Ectodermal cell (in vitro differentiated cells): Measurements from ENCODE around the gene XRCC1. TPM values are rescaled to one million over a fixed set of nuclear protein-coding genes. Genes with fewer than 3 reads are reported as not detected.

Experiments
- H3K27ac ChIP-seq: 2 replicates; pipeline ENCODE4 v1.7.0; 2013; ENCODE audit warnings: mild to moderate bottlenecking, low read depth, low read length; ENCODE audit not compliant: insufficient read depth, poor library complexity, severe bottlenecking
- H3K27me3 ChIP-seq: 2 replicates; pipeline ENCODE4 v1.7.0; 2013; ENCODE audit warnings: mild to moderate bottlenecking, low read length; ENCODE audit not compliant: insufficient read depth, control insufficient read depth, poor library complexity, severe bottlenecking
- H3K36me3 ChIP-seq: one replicate; pipeline ENCODE4 v1.7.0; 2013; ENCODE audit warnings: low read length; ENCODE audit not compliant: control insufficient read depth, insufficient read depth
- H3K4me1 ChIP-seq: one replicate; pipeline ENCODE4 v1.7.0; 2013; ENCODE audit warnings: low read length; ENCODE audit not compliant: control insufficient read depth, insufficient read depth
- H3K4me3 ChIP-seq: 2 replicates; pipeline ENCODE4 v1.7.0; 2013; ENCODE audit warnings: low read depth, low read length, control low read depth; ENCODE audit not compliant: insufficient read depth
- H3K9me3 ChIP-seq: 2 replicates; pipeline ENCODE4 v1.7.0; 2013; ENCODE audit warnings: mild to moderate bottlenecking, low read length, moderate library complexity; ENCODE audit not compliant: control insufficient read depth
- WGBS, 2 experiments: methylation state at CpG; one replicate each; pipeline ENCODE4 v1.1.7; 2013; ENCODE audit warnings: missing lambda C conversion rate in 2 of 2; 5-methylcytosine and 5-hydroxymethylcytosine counted together
- polyA plus RNA-seq, 4 experiments: library from polyadenylated mRNA; stranded (reverse); fragments of 50-300 nt; gene quantifications; one replicate each; pipeline ENCODE4 v1.2.3, GENCODE V29; 2013

The XRCC1 gene, protein sequence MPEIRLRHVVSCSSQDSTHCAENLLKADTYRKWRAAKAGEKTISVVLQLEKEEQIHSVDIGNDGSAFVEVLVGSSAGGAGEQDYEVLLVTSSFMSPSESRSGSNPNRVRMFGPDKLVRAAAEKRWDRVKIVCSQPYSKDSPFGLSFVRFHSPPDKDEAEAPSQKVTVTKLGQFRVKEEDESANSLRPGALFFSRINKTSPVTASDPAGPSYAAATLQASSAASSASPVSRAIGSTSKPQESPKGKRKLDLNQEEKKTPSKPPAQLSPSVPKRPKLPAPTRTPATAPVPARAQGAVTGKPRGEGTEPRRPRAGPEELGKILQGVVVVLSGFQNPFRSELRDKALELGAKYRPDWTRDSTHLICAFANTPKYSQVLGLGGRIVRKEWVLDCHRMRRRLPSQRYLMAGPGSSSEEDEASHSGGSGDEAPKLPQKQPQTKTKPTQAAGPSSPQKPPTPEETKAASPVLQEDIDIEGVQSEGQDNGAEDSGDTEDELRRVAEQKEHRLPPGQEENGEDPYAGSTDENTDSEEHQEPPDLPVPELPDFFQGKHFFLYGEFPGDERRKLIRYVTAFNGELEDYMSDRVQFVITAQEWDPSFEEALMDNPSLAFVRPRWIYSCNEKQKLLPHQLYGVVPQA
- polyA plus RNA-seq (2013, experiment 1 of 4) = 63.0 TPM
- 73.0 TPM for polyA plus RNA-seq (2013, experiment 2 of 4)
- 66.8 TPM for polyA plus RNA-seq (2013, experiment 3 of 4)
- 74.2 TPM for polyA plus RNA-seq (2013, experiment 4 of 4)

- WGBS, 2 experiments = 0 to 1% methylated on average over 49 to 50 of the region's 51 CpGs
- H3K27ac ChIP-seq = peak within 1 kb of the TSS; percentile 21
These were observed at the start of gene XRCC1, which contains the start of gene PINLYP for GRCh38 chr19:43575156-43575950. XRCC1 (minus strand) TSS chr19:43575527; CDS start chr19:43575458, 69 bp downstream. PINLYP (plus strand) TSS chr19:43575801; CDS start chr19:43577192, 1,391 bp downstream.

GRCh38 chr19:43624933-43625332 lies 49.6 kb upstream of the XRCC1 start:
- H3K4me3 ChIP-seq = no peak overlapping the region
- no peaks in the 10 kb centered on the region for H3K9me3 ChIP-seq
- peaks cover 12% of the 10 kb centered on the region for H3K36me3 ChIP-seq
- H3K4me1 ChIP-seq = peaks cover 4% of the 10 kb centered on the region
- WGBS, 2 experiments = 30 to 36% methylated on average over 30 of the region's 30 CpGs
- no peak overlapping the region for H3K27ac ChIP-seq
- no peaks in the 10 kb centered on the region for H3K27me3 ChIP-seq

More at GRCh38 chr19:43575156-43575950, at the start of gene XRCC1, which contains the start of gene PINLYP:
- Histone ChIP-seq H3K9me3 (no peaks in the 10 kb centered on the region), H3K4me1 (peaks cover 4% of the 10 kb centered on the region), H3K4me3 (peak within 1 kb of the TSS; percentile 82), H3K36me3 (no peaks in the 10 kb centered on the region), H3K27me3 (no peaks in the 10 kb centered on the region)

- 93 to 94% methylated on average over 35 of the region's 35 CpGs for WGBS, 2 experiments
- H3K4me3 ChIP-seq = no peak overlapping the region
- no peak overlapping the region for H3K27ac ChIP-seq
- peaks cover 4% of the 10 kb centered on the region for H3K4me1 ChIP-seq
- H3K9me3 ChIP-seq = no peaks in the 10 kb centered on the region
- no peaks in the 10 kb centered on the region for H3K27me3 ChIP-seq
- peaks cover 12% of the 10 kb centered on the region for H3K36me3 ChIP-seq
These were observed 48.8 kb upstream of the XRCC1 start for GRCh38 chr19:43623889-43624670.

GRCh38 chr19:43622956-43623355 lies 47.6 kb upstream of the XRCC1 start:
- Histone ChIP-seq H3K9me3 (no peaks in the 10 kb centered on the region), H3K27ac (no peak overlapping the region), H3K36me3 (peaks cover 12% of the 10 kb centered on the region), H3K4me1 (peaks cover 4% of the 10 kb centered on the region), H3K4me3 (no peak overlapping the region), H3K27me3 (no peaks in the 10 kb centered on the region)
- 100% methylated on average over 1 of the region's 1 CpG; no CpG with 5 or more reads in 1 of the 2 experiments for WGBS, 2 experiments

DNA sequence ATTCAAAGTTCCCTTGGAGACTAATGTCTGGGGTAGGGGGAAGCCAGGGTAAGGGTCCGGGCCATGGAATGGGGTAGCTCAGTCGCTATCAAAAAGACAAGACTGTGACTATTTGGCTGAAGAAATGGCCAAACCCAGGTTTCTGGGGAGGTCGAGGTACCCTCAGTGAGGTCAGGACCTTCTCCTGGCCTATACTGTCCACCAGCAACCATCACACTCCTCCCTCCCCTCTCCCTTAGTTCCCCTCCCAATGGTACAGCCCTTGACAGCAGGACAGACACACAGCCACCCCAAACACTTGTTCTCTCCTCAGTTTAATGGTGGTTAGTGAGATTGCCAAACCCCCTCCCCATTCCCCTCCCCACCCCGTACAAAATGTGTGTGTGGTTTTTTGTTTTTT lies 46.7 kb upstream of the XRCC1 start:
- Histone ChIP-seq H3K36me3 (peaks cover 12% of the 10 kb centered on the region), H3K27ac (no peak overlapping the region), H3K9me3 (no peaks in the 10 kb centered on the region), H3K4me1 (peaks cover 4% of the 10 kb centered on the region), H3K27me3 (no peaks in the 10 kb centered on the region), H3K4me3 (no peak overlapping the region)
- 77 to 81% methylated on average over 3 of the region's 4 CpGs for WGBS, 2 experiments

DNA sequence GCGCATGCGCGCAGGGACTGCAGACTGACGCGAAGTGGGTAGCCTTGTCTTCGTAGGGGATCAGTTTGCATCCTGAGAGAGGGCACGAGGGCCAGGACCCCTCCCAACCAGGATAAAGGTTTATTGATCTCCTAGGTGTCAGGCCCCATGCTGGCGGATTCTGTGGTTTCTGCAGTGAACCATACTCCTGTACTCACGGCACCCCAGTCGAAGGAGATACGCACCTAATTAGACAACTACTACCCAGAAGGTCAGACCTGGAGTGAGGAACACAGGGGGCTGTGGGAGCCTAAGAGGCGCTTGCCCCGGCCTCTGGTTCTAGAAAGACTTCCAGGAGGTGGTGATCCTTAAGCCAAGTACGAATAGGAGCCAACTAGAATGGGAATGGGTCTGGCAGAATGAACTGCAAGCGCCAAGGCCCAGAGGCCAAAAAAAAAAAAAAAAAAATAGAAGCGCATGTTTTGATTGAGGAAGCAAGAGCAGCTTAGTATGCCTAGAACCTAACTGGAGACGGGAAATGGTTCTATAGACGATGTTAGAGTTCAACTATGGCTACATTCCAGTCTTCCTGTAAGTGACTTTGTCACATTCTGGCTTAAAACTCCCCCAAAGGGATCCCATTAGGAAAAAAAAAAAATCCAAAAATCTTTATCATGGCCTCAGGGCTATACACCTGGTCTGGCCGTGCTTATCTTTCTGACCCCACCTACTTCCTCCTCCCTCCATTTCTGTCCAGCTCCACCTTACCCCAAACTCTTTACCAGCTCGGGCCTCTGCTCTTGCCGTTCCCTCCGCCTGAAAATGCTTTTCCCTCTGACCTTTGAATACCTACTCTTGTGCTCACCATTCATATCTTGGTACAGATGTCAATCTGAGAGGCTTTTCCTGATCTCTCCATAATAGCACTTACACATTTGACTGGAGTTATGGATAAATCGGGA lies 45.0 kb upstream of the XRCC1 start:
- peak overlapping the region; percentile 100 for H3K27ac ChIP-seq
- H3K4me1 ChIP-seq = peaks cover 4% of the 10 kb centered on the region
- no peaks in the 10 kb centered on the region for H3K9me3 ChIP-seq
- 53 to 54% methylated on average over 23 of the region's 23 CpGs for WGBS, 2 experiments
- peak overlapping the region; percentile 52 for H3K4me3 ChIP-seq
- H3K27me3 ChIP-seq = no peaks in the 10 kb centered on the region
- peaks cover 2% of the 10 kb centered on the region for H3K36me3 ChIP-seq

GRCh38 chr19:43619262-43620060 lies 44.1 kb upstream of the XRCC1 start, which contains the start of gene ZNF428:
ZNF428 (minus strand) TSS chr19:43619629; CDS start chr19:43614304, 5,325 bp downstream.
- Histone ChIP-seq H3K27ac (peak within 1 kb of the TSS; percentile 100), H3K4me1 (peaks cover 4% of the 10 kb centered on the region), H3K27me3 (no peaks in the 10 kb centered on the region), H3K36me3 (peaks cover 2% of the 10 kb centered on the region), H3K9me3 (no peaks in the 10 kb centered on the region), H3K4me3 (peak within 1 kb of the TSS; percentile 52)
- WGBS, 2 experiments = 0% methylated on average over 81 of the region's 81 CpGs

DNA sequence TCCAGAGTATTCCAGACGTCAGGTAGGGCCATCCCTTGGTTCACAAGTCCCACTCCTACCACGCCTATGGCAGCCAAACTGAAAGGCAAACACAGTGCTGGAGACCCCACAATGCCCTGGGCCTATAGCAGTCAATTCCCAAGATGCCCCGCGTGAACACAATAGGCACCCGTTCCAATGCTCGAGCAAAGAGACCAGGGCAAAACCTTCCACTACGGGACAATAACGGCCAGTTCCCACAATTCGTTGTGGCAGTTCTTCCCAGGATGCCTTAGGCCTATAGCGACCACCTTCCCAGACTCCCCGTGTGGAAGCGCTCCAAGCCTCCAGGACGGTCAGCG lies 43.6 kb upstream of the XRCC1 start:
- H3K9me3 ChIP-seq = no peaks in the 10 kb centered on the region
- no peaks in the 10 kb centered on the region for H3K27me3 ChIP-seq
- peaks cover 4% of the 10 kb centered on the region for H3K36me3 ChIP-seq
- peaks cover 4% of the 10 kb centered on the region for H3K4me1 ChIP-seq
- 4 to 6% methylated on average over 14 of the region's 14 CpGs for WGBS, 2 experiments
- H3K4me3 ChIP-seq = peak overlapping the region; percentile 52
- H3K27ac ChIP-seq = peak overlapping the region; percentile 100
